B cell (primary cell): ENCODE data around the gene APLN. TPM values are rescaled to one million over a fixed set of nuclear protein-coding genes. Genes with fewer than 3 reads are reported as not detected.

ENCODE experiments used
- ATAC-seq: fragments of 200-7000 bp; cut with Tn5 transposase; one replicate; pipeline ENCODE4 v1.10.0; 2021; ENCODE audit warnings: low read depth, mild to moderate bottlenecking, moderate number of reproducible peaks, moderate library complexity
- CTCF ChIA-PET: fragments of 350-600 bp; sonication (Branson Sonifier 250); formaldehyde crosslinking; loops from one replicate; lab custom pipeline; 2021; ENCODE audit warnings: antibody characterized with exemption, inconsistent platforms; lab: Charles Lee
- POLR2A ChIA-PET: fragments of 350-600 bp; sonication (Branson Sonifier 250); formaldehyde crosslinking; loops from one replicate; lab custom pipeline; 2021; ENCODE audit warnings: antibody characterized with exemption; lab: Charles Lee
- DNase-seq: peaks from one replicate; pipeline ENCODE4 v3.0.0; 2013
- H2AFZ ChIP-seq: 2 replicates; pipeline ENCODE4 v1.6.1; 2012; ENCODE audit warnings: mild to moderate bottlenecking, low read depth, low read length; ENCODE audit not compliant: insufficient read depth, poor library complexity, severe bottlenecking
- H3K27ac ChIP-seq, 2 donors: 1 replicate in 1 of 2; 2 replicates in 1 of 2; pipeline ENCODE4 v1.5.1; 2012 to 2013; ENCODE audit warnings: low read length in 2 of 2, mild to moderate bottlenecking in 2 of 2, moderate library complexity in 1 of 2
- H3K27me3 ChIP-seq, 4 experiments: fragments of 200-600 bp in 1 of 4; sonication (generic) in 1 of 4; replicated peaks in 1 of 4; 1 replicate in 2 of 4; 2 replicates in 2 of 4; pipeline versions ENCODE4 v1.6.1 to v1.7.0; 2013 to 2016; ENCODE audit warnings: low read length in 3 of 4, mild to moderate bottlenecking in 2 of 4, mixed read lengths in 1 of 4, moderate library complexity in 1 of 4; ENCODE audit not compliant: insufficient read depth in 4 of 4, control insufficient read depth in 3 of 4; ENCODE audit errors: control extremely low read depth in 1 of 4
- H3K36me3 ChIP-seq, 2 experiments: replicated peaks in 1 of 2; 1 replicate in 1 of 2; 2 replicates in 1 of 2; pipeline versions ENCODE4 v1.6.1 to v1.7.1; 2013; ENCODE audit warnings: low read length in 1 of 2; ENCODE audit not compliant: insufficient read depth in 2 of 2, control insufficient read depth in 1 of 2; ENCODE audit errors: control extremely low read depth in 1 of 2, extremely low read depth in 1 of 2
- H3K4me1 ChIP-seq, 2 donors: fragments of 200-600 bp in 1 of 2; sonication (generic) in 1 of 2; 1 replicate in 1 of 2; 2 replicates in 1 of 2; pipeline versions ENCODE4 v1.5.1 to v1.6.1; 2013 to 2017; ENCODE audit warnings: low read length in 2 of 2; ENCODE audit not compliant: control insufficient read depth in 2 of 2, insufficient read depth in 2 of 2
- H3K4me2 ChIP-seq: replicated peaks from 2 replicates; pipeline ENCODE3; 2012; ENCODE audit warnings: mild to moderate bottlenecking, low read depth, low read length; ENCODE audit not compliant: poor library complexity, severe bottlenecking
- H3K4me3 ChIP-seq, 5 experiments: fragments of 200-600 bp in 1 of 5; sonication (generic) in 1 of 5; 1 replicate in 3 of 5; 2 replicates in 2 of 5; pipeline versions ENCODE4 v1.5.1 to v1.7.0; 2011 to 2016; ENCODE audit warnings: low read length in 4 of 5, mild to moderate bottlenecking in 4 of 5, low read depth in 2 of 5, control low read depth in 1 of 5, moderate library complexity in 1 of 5; ENCODE audit not compliant: insufficient read depth in 1 of 5; ENCODE audit errors: control extremely low read depth in 1 of 5, extremely low read depth in 1 of 5
- H3K79me2 ChIP-seq: fragments of 200-600 bp; sonication (generic); one replicate; pipeline ENCODE4 v1.6.0; 2016; ENCODE audit warnings: low read length; ENCODE audit not compliant: control insufficient read depth, insufficient read depth
- H3K9ac ChIP-seq: fragments of 200-600 bp; sonication (generic); 2 replicates; pipeline ENCODE4 v1.6.1; 2017; ENCODE audit warnings: mild to moderate bottlenecking, low read length, moderate library complexity
- H3K9me3 ChIP-seq, 3 donors: one replicate each; pipeline versions ENCODE4 v1.6.1 to v1.7.1; 2013; ENCODE audit warnings: low read length in 2 of 3; ENCODE audit not compliant: control insufficient read depth in 2 of 3, insufficient read depth in 1 of 3; ENCODE audit errors: control extremely low read depth in 1 of 3
- H4K20me1 ChIP-seq: 2 replicates; pipeline ENCODE4 v1.6.0; 2012; ENCODE audit warnings: mild to moderate bottlenecking, low read length; ENCODE audit not compliant: insufficient read depth, control insufficient read depth, poor library complexity, severe bottlenecking
- H3K27ac Mint-ChIP-seq: one replicate; pipeline ENCODE4 v1.8.0; 2021; ENCODE audit warnings: mixed read lengths
- H3K27me3 Mint-ChIP-seq: one replicate; pipeline ENCODE4 v1.8.0; 2021; ENCODE audit warnings: mixed read lengths
- H3K4me1 Mint-ChIP-seq: one replicate; pipeline ENCODE4 v1.8.0; 2021; ENCODE audit warnings: mixed read lengths
- H3K4me3 Mint-ChIP-seq: one replicate; pipeline ENCODE4 v1.8.0; 2021; ENCODE audit warnings: mixed read lengths
- H3K9me3 Mint-ChIP-seq: one replicate; pipeline ENCODE4 v1.8.0; 2022; ENCODE audit warnings: mixed read lengths; ENCODE audit not compliant: insufficient read depth
- EZH2 ChIP-seq: IDR thresholded peaks from 2 replicates; pipeline ENCODE4 v1.6.1; 2012; ENCODE audit warnings: borderline replicate concordance, low read depth, mild to moderate bottlenecking, moderate library complexity, low read length; ENCODE audit not compliant: insufficient read depth, poor library complexity, severe bottlenecking
- WGBS: methylation state at CpG from one replicate; pipeline ENCODE4 v1.1.5; 2013; ENCODE audit warnings: missing lambda C conversion rate; ENCODE audit not compliant: insufficient coverage; 5-methylcytosine and 5-hydroxymethylcytosine counted together
- intact Hi-C: fragments of 100-400 bp; cut with micrococcal nuclease; formaldehyde crosslinking; loops from one replicate; pipeline ENCODE4 v1.10.0; 2022
- polyA plus RNA-seq: library from polyadenylated mRNA; depleted of rRNA; stranded (reverse); fragments of >200 nt; gene quantifications from 2 replicates; pipeline ENCODE4 v1.2.3, GENCODE V29; 2012
- total RNA-seq, 2 donors: library from RNA; stranded (reverse); fragments of 120-200 nt in 1 of 2; gene quantifications; 1 replicate in 1 of 2; 2 replicates in 1 of 2; pipeline versions ENCODE4 v1.2.3 to v1.2.4, GENCODE V29; 2013 to 2022
- TF ChIP-seq, protein P1 (sequence below): fragments of 200-600 bp; IDR thresholded peaks from one replicate; pipeline ENCODE4 v1.8.0; 2022; ENCODE audit warnings: antibody characterized with exemption, mild to moderate bottlenecking

APLN gene
- total and polyA plus RNA-seq, 2 donors (not counting 1 experiment from before 2014, with no cell fraction given) = not detected

DNA sequence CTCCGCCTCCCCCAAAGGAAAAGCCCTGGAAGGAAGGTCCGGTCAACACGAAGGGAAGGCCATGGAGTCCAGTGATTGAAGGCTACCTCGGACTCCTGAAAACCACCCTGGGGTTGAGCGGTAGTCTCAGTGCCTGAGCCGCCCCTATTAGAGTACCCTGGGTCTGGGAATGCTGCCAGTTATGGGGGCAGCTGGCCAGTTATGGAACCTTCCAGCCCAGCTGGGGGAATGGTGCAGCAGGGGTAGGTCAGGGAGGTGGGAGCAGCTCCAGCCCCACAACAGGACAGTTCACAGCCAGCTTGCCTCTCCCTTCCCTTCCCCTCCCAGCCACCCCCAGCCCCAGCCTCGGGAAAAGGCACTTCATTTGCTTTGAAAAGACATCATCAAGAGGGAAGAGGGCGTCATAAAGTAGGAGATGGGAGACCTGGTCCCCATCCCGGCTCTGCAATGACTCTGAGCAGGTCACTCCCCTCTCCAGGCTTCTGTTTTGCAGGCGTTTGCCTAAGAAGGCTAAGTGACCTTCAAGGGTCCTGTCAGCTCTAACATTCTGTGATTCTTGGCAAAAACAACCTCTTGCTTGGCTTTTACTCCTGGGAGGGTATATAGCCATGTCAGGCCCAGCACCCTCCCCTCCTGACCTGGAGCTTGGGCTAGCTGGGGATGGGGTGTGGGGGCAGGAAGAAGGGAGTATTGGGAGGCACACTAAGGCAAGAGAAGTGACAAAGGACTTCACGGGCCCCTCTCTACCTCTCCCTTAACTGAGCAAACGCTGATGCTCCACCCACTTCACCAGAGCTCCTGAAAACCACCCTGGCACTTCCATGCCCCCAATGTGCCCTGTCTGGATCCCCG, 8.0 kb downstream of the APLN start:
- no peaks in the 10 kb centered on the region for H3K79me2 ChIP-seq
- Mint-ChIP-seq H3K27me3 (no peaks in the 10 kb centered on the region), H3K9me3 (no peaks in the 10 kb centered on the region), H3K4me3 (no peak overlapping the region), H3K27ac (no peak overlapping the region), H3K4me1 (no peaks in the 10 kb centered on the region)
- H3K9me3 ChIP-seq = no peaks in the 10 kb centered on the region
- H3K4me2 ChIP-seq = no peak overlapping the region
- DNase-seq = no peak
- CTCF ChIA-PET = no interaction called here
- no peaks in the 10 kb centered on the region for H4K20me1 ChIP-seq
- no peak for TF ChIP-seq EZH2
- no peak for ATAC-seq
- H3K4me3 ChIP-seq = no peak overlapping the region
- 90% methylated on average over 6 of the region's 13 CpGs for WGBS
- H3K4me1 ChIP-seq = no peaks in the 10 kb centered on the region
- no peaks in the 10 kb centered on the region for H3K27me3 ChIP-seq
- no peak overlapping the region for H3K9ac ChIP-seq
- no peak overlapping the region for H2AFZ ChIP-seq
- no peak overlapping the region for H3K27ac ChIP-seq
- POLR2A ChIA-PET = no interaction called here
- intact Hi-C loops = no loop called here
- H3K36me3 ChIP-seq = no peaks in the 10 kb centered on the region

DNA sequence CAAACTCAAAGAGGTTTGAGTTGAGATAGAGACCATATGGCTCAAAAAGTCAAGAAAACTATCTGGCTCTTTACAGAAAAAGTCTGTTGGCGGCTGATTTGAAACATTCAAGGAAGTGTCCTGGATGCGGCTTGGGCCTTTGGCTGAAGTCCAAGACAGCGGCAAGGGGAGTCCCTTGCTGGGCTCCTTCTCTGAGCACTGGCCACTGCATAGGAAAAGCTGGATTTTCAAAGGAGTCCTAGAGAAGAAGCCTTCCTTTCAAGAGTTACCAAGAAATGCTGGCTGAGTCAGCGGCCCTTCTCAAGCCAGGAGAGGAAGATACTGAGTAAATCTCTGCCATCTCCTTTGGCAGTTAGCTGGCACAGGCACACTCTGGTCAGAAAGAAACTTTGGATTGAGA, 12.1 kb downstream of the APLN start:
- no peak overlapping the region for H3K4me3 Mint-ChIP-seq

More for the DNA sequence above, 12.1 kb downstream of the APLN start:
- DNase-seq = no peak
- Histone ChIP-seq H3K27me3 (no peaks in the 10 kb centered on the region), H4K20me1 (no peaks in the 10 kb centered on the region), H3K36me3 (no peaks in the 10 kb centered on the region), H3K4me2 (no peak overlapping the region), H3K9me3 (peaks cover 0 to 5% (median 0%) of the 10 kb centered on the region in 3 donors), H2AFZ (no peak overlapping the region), H3K9ac (no peak overlapping the region), H3K4me1 (peaks cover 0 to 1% of the 10 kb centered on the region in 2 donors), H3K79me2 (no peaks in the 10 kb centered on the region), H3K27ac (no peak overlapping the region), H3K4me3 (no peak overlapping the region)
- 76% methylated on average over 3 of the region's 4 CpGs for WGBS
- ChIA-PET POLR2A (no interaction called here), CTCF (no interaction called here)
- Mint-ChIP-seq H3K27me3 (no peaks in the 10 kb centered on the region), H3K9me3 (no peaks in the 10 kb centered on the region), H3K27ac (no peak overlapping the region), H3K4me1 (peaks cover under 1% of the 10 kb centered on the region)
- no peak for TF ChIP-seq EZH2
- TF ChIP-seq, protein P1, sequence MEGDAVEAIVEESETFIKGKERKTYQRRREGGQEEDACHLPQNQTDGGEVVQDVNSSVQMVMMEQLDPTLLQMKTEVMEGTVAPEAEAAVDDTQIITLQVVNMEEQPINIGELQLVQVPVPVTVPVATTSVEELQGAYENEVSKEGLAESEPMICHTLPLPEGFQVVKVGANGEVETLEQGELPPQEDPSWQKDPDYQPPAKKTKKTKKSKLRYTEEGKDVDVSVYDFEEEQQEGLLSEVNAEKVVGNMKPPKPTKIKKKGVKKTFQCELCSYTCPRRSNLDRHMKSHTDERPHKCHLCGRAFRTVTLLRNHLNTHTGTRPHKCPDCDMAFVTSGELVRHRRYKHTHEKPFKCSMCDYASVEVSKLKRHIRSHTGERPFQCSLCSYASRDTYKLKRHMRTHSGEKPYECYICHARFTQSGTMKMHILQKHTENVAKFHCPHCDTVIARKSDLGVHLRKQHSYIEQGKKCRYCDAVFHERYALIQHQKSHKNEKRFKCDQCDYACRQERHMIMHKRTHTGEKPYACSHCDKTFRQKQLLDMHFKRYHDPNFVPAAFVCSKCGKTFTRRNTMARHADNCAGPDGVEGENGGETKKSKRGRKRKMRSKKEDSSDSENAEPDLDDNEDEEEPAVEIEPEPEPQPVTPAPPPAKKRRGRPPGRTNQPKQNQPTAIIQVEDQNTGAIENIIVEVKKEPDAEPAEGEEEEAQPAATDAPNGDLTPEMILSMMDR = no peak
- no peak for ATAC-seq
- intact Hi-C loops = no loop called here
